T follicular helper cell (primary cell): Measurements from ENCODE around the gene HMGCL.
"Not testable (repeated sequence)": the region's sequence is repeated elsewhere in the genome, so short reads cannot be mapped to it uniquely, and the experiment has no call there.

ENCODE experiments used
- DNase-seq: peaks from one replicate; pipeline ENCODE4 v3.0.0-alpha.2; 2020; ENCODE audit warnings: low read depth

Gene HMGCL

GRCh38 chr1:23798662-23799142, 26.5 kb downstream of the HMGCL start:
- DNase-seq, result no peak

DNA sequence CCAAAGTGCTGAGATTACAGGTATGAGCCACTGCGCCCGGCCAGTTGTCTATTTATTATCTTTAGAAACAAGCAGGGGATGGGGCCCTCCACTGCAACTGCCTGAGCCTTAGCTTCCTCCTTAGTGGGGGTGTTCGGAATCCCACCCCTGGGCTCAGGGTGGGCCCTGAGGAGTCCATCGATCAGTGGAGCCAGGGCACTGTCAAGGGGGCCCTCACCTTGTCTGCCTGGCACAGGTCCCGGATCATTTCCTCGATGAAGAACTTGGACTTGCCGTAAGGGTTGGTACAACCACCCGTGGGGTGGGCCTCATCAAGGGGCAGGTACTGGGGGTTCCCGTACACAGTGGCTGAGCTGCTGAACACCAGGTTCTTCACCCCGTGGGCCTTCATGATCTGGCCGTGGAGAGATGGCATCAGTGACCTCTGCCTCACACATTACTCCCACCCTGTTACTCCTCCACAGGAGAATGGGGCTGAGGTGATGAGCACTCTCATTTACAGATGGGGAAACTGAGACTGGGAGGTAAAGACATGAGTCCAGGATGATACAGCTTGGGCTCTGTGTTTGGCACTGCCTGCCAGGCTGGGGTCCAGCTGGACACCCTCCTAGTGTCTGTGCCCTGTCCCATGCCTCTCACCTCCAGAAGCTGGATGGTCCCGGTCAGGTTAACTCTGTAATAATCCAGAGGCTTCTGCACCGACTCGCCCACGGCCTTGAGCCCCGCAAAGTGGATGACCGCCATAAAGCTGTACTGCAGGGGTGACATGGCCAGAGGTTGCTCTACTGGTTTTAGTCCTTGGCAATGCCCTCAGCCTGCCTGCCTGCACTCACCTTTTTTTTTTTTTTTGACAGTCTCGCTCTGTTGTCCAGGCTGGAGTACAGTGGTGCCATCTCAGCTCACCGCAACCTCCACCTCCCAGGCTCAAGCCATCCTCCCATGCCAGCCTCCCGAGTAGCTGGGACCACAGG, 27.5 kb downstream of the HMGCL start:
- no peak for DNase-seq

- DNase-seq, result no peak
Measured at GRCh38 chr1:23796466-23797271, 28.6 kb downstream of the HMGCL start.

GRCh38 chr1:23795676-23796465, 29.4 kb downstream of the HMGCL start:
- DNase-seq, result no peak

- DNase-seq, result not testable (repeated sequence)
Measured at GRCh38 chr1:23794732-23795182, 30.5 kb downstream of the HMGCL start.

- no peak for DNase-seq
Measured at GRCh38 chr1:23793861-23794731, 31.1 kb downstream of the HMGCL start.

DNA sequence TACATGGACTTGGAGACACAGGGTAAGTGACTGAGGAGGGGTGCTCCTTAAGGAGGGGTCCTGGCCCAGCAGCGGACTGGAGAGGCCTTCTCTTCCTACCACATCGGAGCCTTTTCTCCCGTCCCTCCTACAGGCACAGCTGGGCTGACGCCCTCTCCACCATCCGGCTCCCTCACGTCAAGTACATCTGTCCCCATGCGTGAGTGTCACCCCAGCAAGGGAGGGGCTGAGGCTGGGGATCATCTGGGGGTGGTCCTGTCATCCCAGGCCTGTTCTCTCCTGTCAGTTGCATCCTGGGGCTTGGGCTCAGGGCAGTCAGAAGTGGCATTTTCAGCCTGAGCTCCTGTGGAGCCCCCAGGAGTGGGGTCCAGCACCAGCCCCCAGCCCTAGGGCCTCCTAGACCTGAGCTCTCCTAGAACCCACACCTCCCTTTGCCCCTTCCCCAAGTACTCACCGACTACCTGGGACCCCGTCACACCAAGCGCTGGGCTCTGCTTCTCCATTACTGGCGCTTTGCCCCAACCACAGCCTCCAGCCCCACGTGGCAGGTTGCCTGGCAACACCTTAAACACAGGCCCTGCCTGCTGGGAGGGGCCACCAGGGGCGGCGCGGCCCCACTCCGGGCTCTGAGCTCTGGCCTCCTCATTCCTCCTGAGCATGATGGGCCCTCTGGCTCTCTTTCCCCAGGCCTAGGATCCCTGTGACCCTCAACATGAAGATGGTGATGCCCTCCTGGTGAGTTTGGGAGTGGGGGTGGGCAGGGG, 32.0 kb downstream of the HMGCL start:
- peak; percentile 41 for DNase-seq

DNA sequence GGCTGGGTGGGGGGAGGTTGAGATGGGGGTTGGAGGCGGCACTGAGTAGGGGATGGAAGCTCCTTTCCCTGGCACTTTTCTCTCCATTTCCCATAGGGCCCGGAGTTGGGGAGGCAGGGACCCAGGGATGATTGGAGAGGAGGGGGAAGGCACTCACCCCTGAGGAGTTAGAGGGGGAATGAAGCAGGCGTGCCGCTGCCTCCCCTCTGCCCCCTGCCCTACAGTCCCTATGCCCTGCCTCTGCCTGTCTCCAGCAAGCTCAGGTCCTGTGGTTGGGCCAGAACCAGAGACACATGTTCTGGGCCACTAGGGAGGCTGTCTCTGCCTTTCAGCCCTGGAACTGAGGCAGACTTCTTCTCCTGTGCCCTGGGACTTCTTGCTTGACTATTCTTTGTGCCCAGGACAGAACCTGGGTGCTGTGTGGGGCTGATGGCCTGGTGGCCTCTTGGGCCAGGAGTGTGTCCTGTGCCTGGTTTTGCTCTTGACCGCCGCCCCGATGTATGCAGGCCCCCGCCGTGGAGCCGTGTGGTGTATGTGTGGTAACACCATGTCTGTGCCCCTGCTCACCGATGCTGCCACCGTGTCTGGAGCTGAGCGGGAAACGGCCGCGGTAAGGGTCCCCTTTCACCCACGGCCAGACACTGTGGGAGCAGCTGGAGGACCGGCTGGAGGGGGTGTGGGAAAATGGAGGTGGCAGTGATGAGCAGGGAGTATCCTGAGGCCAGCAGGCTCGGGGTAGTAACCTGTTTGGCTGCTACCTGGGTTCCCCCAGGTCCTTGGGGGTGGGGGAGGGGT, 32.9 kb downstream of the HMGCL start:
- DNase-seq, result no peak

DNA sequence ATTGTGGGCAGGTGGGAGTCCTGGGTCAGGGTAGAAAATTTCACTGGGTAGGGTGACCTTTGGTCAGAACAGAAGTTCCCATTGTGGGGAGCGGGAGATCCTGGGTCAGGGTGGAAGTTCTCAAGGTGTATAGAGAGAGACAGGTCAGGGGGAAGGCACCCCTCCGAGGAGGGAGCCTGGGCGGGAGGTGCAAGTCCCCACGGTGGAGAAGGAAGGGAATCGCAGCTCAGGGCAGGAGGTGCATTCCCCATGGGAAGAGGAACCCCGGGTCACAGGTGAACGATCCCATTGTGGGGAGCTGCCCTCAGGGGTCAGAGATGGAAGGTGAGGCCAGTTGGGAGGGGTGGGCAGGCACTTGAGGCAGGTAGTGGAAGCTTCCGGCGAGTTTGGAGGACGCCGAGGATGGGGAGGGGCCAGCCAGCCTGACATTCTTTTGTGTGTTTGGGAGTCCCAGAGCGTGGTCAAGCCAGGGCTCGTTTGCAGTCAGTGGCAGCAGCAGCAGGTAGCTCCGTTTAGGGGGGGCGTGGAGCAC, 33.6 kb downstream of the HMGCL start:
- DNase-seq, result no peak

- DNase-seq, result peak; percentile 75
Measured at GRCh38 chr1:23790696-23791515, 34.3 kb downstream of the HMGCL start, which contains the start of gene LYPLA2. TSS of gene LYPLA2 (plus strand) at chr1:23791145. CDS start at chr1:23792683, 1,538 bp downstream.

DNA sequence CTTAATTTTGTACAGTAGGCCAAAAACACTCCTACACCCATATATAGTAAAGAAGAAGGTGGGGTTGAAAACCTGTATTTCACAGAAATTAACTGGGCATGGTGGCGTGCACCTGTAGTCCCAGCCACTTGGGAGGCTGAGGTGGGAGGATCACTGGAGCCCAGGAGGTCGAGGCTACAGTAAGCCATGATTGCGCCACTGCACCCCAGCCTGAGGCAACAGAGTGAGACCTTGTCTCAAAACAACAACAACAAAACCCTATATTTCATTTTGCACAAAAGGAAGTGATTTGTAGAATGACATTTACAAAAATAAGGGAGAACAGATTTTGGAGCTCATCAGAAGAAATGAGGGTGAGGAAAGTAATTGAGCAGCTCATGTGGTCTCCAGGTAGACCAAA, 36.5 kb downstream of the HMGCL start:
- DNase-seq, result no peak

GRCh38 chr1:23787701-23788100, 37.5 kb downstream of the HMGCL start:
- no peak for DNase-seq

DNA sequence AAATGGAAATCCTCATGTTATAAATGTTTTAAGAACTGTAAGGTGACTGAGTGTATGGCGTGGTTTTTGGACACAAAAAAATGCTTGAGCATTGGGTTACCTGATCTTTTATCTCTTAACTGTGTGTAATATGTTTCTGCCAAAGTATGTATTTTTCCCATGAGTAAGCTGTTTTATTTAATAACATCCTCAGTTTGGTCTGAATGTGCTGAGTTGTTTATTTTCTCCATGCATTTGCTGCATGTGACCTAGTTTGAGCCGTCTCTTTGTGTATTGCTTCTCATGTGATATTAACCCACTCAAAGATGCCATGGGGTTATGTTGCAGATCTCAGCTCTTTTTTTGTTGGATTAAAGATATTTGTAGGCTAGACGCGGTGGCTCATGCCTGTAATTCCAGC, 40.4 kb downstream of the HMGCL start:
- no peak for DNase-seq

DNA sequence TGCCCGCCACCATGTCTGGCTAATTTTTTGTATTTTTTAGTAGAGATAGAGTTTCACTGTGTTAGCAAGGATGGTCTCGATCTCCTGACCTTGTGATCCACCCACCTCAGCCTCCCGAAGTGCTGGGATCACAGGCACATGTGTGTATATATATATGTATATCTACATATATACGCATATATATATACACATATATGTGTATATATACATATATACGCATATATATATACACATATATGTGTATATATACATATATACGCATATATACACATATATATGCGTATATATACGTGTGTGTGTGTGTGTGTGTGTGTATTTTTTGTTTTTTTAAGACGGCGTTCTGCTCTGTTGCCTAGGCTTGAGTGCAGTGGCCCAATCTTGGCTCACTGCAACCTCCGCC, 42.1 kb downstream of the HMGCL start:
- DNase-seq, result not testable (repeated sequence)

- no peak for DNase-seq
Measured at GRCh38 chr1:23779826-23780371, 45.3 kb downstream of the HMGCL start.

- peak; percentile 70 for DNase-seq
Measured at GRCh38 chr1:23777979-23778814, 47.0 kb downstream of the HMGCL start, which contains the start of gene PITHD1. TSS of gene PITHD1 (plus strand) at chr1:23778418. CDS start at chr1:23778516, 98 bp downstream.
